DOHH2 (cell line): ENCODE data around the gene MEIOB.

Experiments used
- CTCF ChIP-seq: fragments of 200-600 bp; sonication (generic); IDR thresholded peaks from one replicate; pipeline ENCODE4 v1.5.1; 2014; ENCODE audit warnings: antibody characterized with exemption, mild to moderate bottlenecking, low read depth, low read length; ENCODE audit not compliant: poor library complexity, severe bottlenecking
- EZH2phosphoT487 ChIP-seq: fragments of 200-600 bp; sonication (generic); IDR thresholded peaks from 2 replicates; pipeline ENCODE4 v1.6.1; 2017; ENCODE audit warnings: borderline replicate concordance, mild to moderate bottlenecking, antibody characterized with exemption, low read length, moderate library complexity, mixed read lengths

DNA sequence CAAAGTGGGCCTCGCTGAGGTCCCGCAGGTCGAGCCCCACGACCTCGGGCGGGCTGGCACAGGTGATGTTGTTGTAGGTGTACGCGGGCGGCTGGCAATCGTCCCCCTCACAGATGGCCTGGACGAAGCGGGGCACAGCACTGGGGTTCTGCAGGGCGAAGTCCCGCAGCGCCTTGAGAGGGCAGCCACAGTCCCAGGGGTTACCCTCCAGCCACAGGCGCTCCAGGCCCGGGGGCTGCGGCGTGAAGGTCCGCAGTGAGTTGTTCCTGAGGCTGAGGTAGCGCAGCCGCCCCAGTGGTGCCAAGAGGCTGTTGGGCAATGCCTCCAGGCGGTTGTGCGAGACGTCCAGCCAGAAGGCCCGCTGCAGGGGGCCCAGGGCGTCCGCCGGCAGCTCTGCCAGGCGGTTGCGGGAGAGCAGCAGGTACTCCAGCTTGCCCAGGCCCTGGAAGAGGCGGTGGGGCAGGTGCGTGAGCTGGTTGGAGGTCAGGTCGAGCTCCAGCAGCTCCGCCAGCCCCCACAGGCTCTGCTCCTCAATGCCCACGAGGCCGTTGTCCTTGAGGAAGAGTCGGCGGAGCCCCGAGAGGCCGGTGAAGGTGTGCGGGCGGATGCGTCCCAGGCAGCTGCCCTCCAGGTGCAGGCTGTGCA, 81.2 kb downstream of the MEIOB start:
- TF ChIP-seq CTCF (no peak), EZH2phosphoT487 (no peak)
